Body of pancreas (tissue), 4 donors: Measurements from ENCODE around the gene UGT1A4.

ENCODE experiments used
- CTCF ChIP-seq, 7 experiments: fragments of 450-650 bp in 4 of 7; fragments of 200-600 bp in 3 of 7; sonication (generic) in 3 of 7; IDR thresholded peaks; one replicate each; pipeline ENCODE4 v1.5.1; 2016 to 2019; ENCODE audit warnings: antibody characterized with exemption in 7 of 7
- POLR2A ChIP-seq, 3 donors: fragments of 450-650 bp; IDR thresholded peaks; one replicate each; pipeline ENCODE4 v1.6.1; 2016; ENCODE audit warnings: antibody characterized with exemption in 3 of 3, mild to moderate bottlenecking in 2 of 3

DNA sequence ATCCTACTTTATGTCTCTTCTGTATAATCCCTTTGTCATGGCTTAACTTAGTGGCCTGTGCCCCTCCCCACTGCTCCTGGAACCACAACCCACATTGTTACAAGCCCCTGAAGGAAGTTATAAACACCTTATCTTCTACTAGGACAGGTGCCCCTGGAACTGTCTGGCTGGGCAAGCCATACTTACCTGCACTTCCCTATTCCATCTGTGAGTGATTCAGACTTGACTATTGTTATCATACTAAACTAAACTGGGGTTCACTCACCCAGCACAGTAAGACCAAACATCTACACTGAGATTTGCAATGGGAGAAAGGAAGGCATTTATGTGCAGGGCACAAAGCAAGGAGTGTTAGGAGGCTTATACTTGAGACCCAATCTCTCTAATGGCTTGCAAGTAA, 29.5 kb upstream of the UGT1A4 start:
- TF ChIP-seq CTCF (IDR thresholded peaks at IDR 0.05) (no peak), POLR2A (IDR thresholded peaks at IDR 0.05) (no peak)
